Measurements from ENCODE around the gene RFC4.

RFC4 gene

DNA sequence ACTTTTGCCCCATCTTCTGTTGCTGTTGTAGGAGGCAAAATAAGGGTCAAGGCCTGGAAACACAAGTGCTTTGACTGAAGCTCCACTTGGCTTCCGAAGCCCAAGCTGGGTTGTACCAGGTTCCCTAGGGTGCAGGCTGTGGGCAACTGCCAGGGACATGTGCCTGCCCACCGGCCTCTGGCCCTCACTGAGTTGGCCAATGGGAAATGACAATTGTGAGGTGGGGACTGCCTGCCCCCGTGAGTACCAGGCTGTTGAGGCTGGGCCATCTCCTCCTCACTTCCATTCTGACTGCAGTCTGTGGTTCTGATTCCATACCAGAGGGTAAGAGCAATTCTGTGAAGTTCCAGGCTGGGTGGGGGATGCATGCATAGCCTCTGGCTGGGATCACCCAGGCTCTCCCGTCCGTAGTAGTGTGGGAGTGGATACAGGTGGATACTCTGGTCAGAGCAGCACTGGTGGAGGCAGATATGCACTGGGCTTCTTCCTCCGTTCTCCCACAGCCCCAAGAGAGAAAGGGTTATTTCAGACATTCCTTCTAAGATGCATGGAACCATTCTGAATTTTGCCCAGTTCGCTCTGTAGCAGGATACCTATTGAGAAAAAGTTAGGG, 36.2 kb upstream of the RFC4 start, which contains the start of gene ADIPOQ:
ADIPOQ (plus strand) TSS at position 285 of the 613 bp plus-strand sequence. CDS start 10,349 bp downstream, outside the sequence.
- no peaks in the 10 kb centered on the region for H3F3A ChIP-seq (ENCODE audit: insufficient read depth, low read length)
- no peaks in the 10 kb centered on the region for H3K36me3 ChIP-seq (ENCODE audit: insufficient read depth, low read length)
- H3K4me3 ChIP-seq (ENCODE audit: low read depth, low read length, poor library complexity, severe bottlenecking): no peak within 1 kb of the TSS
- no peaks in the 10 kb centered on the region for H3K9me3 ChIP-seq (ENCODE audit: low read length)
- peaks cover 6% of the 10 kb centered on the region for H3K27me3 ChIP-seq (ENCODE audit: insufficient read depth, low read length)
- H3K79me2 ChIP-seq (ENCODE audit: insufficient read depth, low read length): no peaks in the 10 kb centered on the region
- no peak within 1 kb of the TSS for H3K4me2 ChIP-seq (ENCODE audit: low read length)
- H3K9me2 ChIP-seq (ENCODE audit: low read depth, low read length): no peaks in the 10 kb centered on the region
- no peaks in the 10 kb centered on the region for H3K4me1 ChIP-seq (ENCODE audit: insufficient read depth, low read length, severe bottlenecking)
- no peaks in the 10 kb centered on the region for H4K20me1 ChIP-seq (ENCODE audit: insufficient read depth, low read length)
- H3K9ac ChIP-seq (ENCODE audit: low read length): no peak within 1 kb of the TSS
- no peak for TF ChIP-seq EZH2 (IDR thresholded peaks at IDR 0.05; ENCODE audit: borderline replicate concordance, low read length)
- TF ChIP-seq CTCF (IDR thresholded peaks at IDR 0.05; ENCODE audit: low read length): no peak
- H2AFZ ChIP-seq (ENCODE audit: low read length): no peak within 1 kb of the TSS
- H3K27ac ChIP-seq (ENCODE audit: low read depth, low read length, poor library complexity, severe bottlenecking): no peak within 1 kb of the TSS

- no peak overlapping the region for H3K4me3 ChIP-seq (ENCODE audit: low read depth, low read length, poor library complexity, severe bottlenecking)
- H3K4me2 ChIP-seq (ENCODE audit: low read length): no peak overlapping the region
- H3K27me3 ChIP-seq (ENCODE audit: insufficient read depth, low read length): peaks cover under 1% of the 10 kb centered on the region; the same call in 1 of the 2 replicates
- no peak overlapping the region for H3K27ac ChIP-seq (ENCODE audit: low read depth, low read length, poor library complexity, severe bottlenecking)
- H3K79me2 ChIP-seq (ENCODE audit: insufficient read depth, low read length): no peaks in the 10 kb centered on the region
- no peaks in the 10 kb centered on the region for H3K9me3 ChIP-seq (ENCODE audit: low read length)
- no peaks in the 10 kb centered on the region for H3K4me1 ChIP-seq (ENCODE audit: insufficient read depth, low read length, severe bottlenecking)
- no peaks in the 10 kb centered on the region for H3K9me2 ChIP-seq (ENCODE audit: low read depth, low read length)
- TF ChIP-seq CTCF (IDR thresholded peaks at IDR 0.05; ENCODE audit: low read length) (no peak), EZH2 (IDR thresholded peaks at IDR 0.05; ENCODE audit: borderline replicate concordance, low read length) (no peak)
- no peak overlapping the region for H2AFZ ChIP-seq (ENCODE audit: low read length)
- no peaks in the 10 kb centered on the region for H3F3A ChIP-seq (ENCODE audit: insufficient read depth, low read length)
- H3K36me3 ChIP-seq (ENCODE audit: insufficient read depth, low read length): no peaks in the 10 kb centered on the region
- no peak overlapping the region for H3K9ac ChIP-seq (ENCODE audit: low read length)
- H4K20me1 ChIP-seq (ENCODE audit: insufficient read depth, low read length): no peaks in the 10 kb centered on the region
Observed at GRCh38 chr3:186841620-186842019, 35.3 kb upstream of the RFC4 start.

DNA sequence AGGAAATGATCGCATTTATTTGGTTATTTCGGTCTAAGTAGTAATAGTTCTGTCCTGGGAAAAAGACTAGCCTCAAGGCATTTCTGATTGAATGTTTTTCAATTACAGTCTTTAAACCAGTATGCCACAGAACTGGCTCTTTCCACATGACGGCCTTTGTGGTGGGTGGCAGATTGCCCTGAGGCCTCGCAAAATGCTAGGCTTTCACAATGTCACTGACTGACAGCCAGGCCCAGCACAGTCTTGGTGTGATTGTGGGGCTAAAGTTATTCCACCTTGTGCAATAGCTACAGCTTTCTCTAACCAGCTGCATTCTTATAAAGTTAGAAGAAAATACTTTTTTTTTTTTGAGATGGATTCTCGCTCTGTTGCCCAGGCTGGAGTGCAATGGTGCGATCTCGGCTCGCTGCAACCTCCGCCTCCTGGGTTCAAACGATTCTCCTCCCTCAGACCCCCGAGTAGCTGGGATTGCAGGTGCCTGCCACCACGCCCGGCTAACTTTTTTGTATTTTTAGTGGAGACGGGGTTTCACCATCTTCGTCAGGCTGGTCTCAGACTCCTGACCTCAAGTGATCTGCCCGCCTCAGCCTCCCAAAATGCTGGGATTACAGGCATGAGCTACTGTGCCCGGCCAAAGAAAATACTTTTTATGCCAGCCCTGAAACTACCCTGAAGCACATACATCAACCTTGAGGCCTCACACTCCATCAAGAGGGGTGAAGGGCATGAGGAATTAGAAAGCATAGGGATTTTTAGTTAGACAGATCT, 33.8 kb upstream of the RFC4 start:
- H3K27ac ChIP-seq (ENCODE audit: low read depth, low read length, poor library complexity, severe bottlenecking): no peak overlapping the region

More for the DNA sequence above, 33.8 kb upstream of the RFC4 start:
- no peaks in the 10 kb centered on the region for H3K36me3 ChIP-seq (ENCODE audit: insufficient read depth, low read length)
- H2AFZ ChIP-seq (ENCODE audit: low read length): no peak overlapping the region
- H3K79me2 ChIP-seq (ENCODE audit: insufficient read depth, low read length): no peaks in the 10 kb centered on the region
- H3F3A ChIP-seq (ENCODE audit: insufficient read depth, low read length): no peaks in the 10 kb centered on the region
- H3K9ac ChIP-seq (ENCODE audit: low read length): no peak overlapping the region
- no peak for TF ChIP-seq EZH2 (IDR thresholded peaks at IDR 0.05; ENCODE audit: borderline replicate concordance, low read length)
- no peak for TF ChIP-seq CTCF (IDR thresholded peaks at IDR 0.05; ENCODE audit: low read length)
- no peak overlapping the region for H3K4me2 ChIP-seq (ENCODE audit: low read length)
- no peaks in the 10 kb centered on the region; the same call in 1 of the 2 replicates for H3K9me2 ChIP-seq (ENCODE audit: low read depth, low read length)
- no peaks in the 10 kb centered on the region for H4K20me1 ChIP-seq (ENCODE audit: insufficient read depth, low read length)
- no peaks in the 10 kb centered on the region; the same call in 1 of the 2 replicates for H3K27me3 ChIP-seq (ENCODE audit: insufficient read depth, low read length)
- H3K4me1 ChIP-seq (ENCODE audit: insufficient read depth, low read length, severe bottlenecking): no peaks in the 10 kb centered on the region
- H3K9me3 ChIP-seq (ENCODE audit: low read length): no peaks in the 10 kb centered on the region
- no peak overlapping the region for H3K4me3 ChIP-seq (ENCODE audit: low read depth, low read length, poor library complexity, severe bottlenecking)

Data from OCI-LY1 (cell line).